CD4-positive, alpha-beta T cell treated with Interleukin-17A for 4 hours (primary cell): Measurements from ENCODE around the gene CEACAM16.
"Not testable (repeated sequence)": the region's sequence is repeated elsewhere in the genome, so short reads cannot be mapped to it uniquely, and the experiment has no call there.

Experiments used
- DNase-seq: peaks from one replicate; pipeline ENCODE4 v3.0.0-alpha.2; 2020; ENCODE audit warnings: mixed read lengths

The CEACAM16 gene

GRCh38 chr19:44704982-44705381, 6.0 kb downstream of the CEACAM16 start:
- no peak for DNase-seq

GRCh38 chr19:44705502-44706010, 6.6 kb downstream of the CEACAM16 start:
- no peak for DNase-seq

GRCh38 chr19:44706506-44707236, 7.7 kb downstream of the CEACAM16 start:
- no peak for DNase-seq

- DNase-seq: no peak
Observed at GRCh38 chr19:44707794-44708193, 8.8 kb downstream of the CEACAM16 start.

- no peak for DNase-seq
Observed at GRCh38 chr19:44708940-44709339, 10.0 kb downstream of the CEACAM16 start.

GRCh38 chr19:44709434-44710266, 10.7 kb downstream of the CEACAM16 start:
- not testable (repeated sequence) for DNase-seq

GRCh38 chr19:44710483-44710882, 11.5 kb downstream of the CEACAM16 start:
- no peak for DNase-seq

GRCh38 chr19:44712864-44713515, 14.0 kb downstream of the CEACAM16 start:
- no peak for DNase-seq

GRCh38 chr19:44714597-44715169, 15.7 kb downstream of the CEACAM16 start:
- no peak for DNase-seq

- DNase-seq: no peak
Observed at GRCh38 chr19:44717603-44718002, 18.7 kb downstream of the CEACAM16 start.

- no peak for DNase-seq
Observed at GRCh38 chr19:44718441-44719261, 19.7 kb downstream of the CEACAM16 start.

- no peak for DNase-seq
Observed at GRCh38 chr19:44719262-44719701, 20.3 kb downstream of the CEACAM16 start.

- DNase-seq: not testable (repeated sequence)
Observed at GRCh38 chr19:44720396-44720795, 21.4 kb downstream of the CEACAM16 start.

- DNase-seq: no peak
Observed at GRCh38 chr19:44720945-44721344, 22.0 kb downstream of the CEACAM16 start.

- DNase-seq: not testable (repeated sequence)
Observed at GRCh38 chr19:44721369-44721768, 22.4 kb downstream of the CEACAM16 start.

GRCh38 chr19:44722131-44723121, 23.5 kb downstream of the CEACAM16 start:
- no peak for DNase-seq

- DNase-seq: no peak
Observed at GRCh38 chr19:44723299-44723951, 24.5 kb downstream of the CEACAM16 start.

GRCh38 chr19:44723952-44724319, 25.0 kb downstream of the CEACAM16 start:
- DNase-seq: peak; percentile 85

- DNase-seq: no peak
Observed at GRCh38 chr19:44725251-44725650, 26.3 kb downstream of the CEACAM16 start.

GRCh38 chr19:44725684-44726083, 26.7 kb downstream of the CEACAM16 start:
- no peak for DNase-seq
